C4-2B (cell line): ENCODE data around the gene SLC24A4.

Source experiments
- CTCF ChIP-seq: fragments of 450-650 bp; conservative IDR thresholded peaks from 2 replicates; pipeline ENCODE4 v1.5.1; 2017; ENCODE audit warnings: mild to moderate bottlenecking
- ZFX ChIP-seq: fragments of 450-650 bp; IDR thresholded peaks from 2 replicates; pipeline ENCODE4 v1.6.1; 2017

- TF ChIP-seq CTCF (no peak), ZFX (no peak)
Observed at GRCh38 chr14:92524602-92525185, 201.7 kb downstream of the SLC24A4 start.
